WI38 (cell line): ENCODE measurements around the gene DEFB110.

Experiments used
- H3K4me3 ChIP-seq: 2 replicates; pipeline ENCODE4 v1.5.1; 2011; ENCODE audit warnings: low read depth, mild to moderate bottlenecking, control low read depth, low read length
- CTCF ChIP-seq: IDR thresholded peaks from 2 replicates; pipeline ENCODE4 v1.5.1; 2012; ENCODE audit warnings: low read depth, mild to moderate bottlenecking, control low read depth, low read length

DEFB110 gene

GRCh38 chr6:49982046-49982445 lies 39.7 kb downstream of the DEFB110 start:
- no peak overlapping the region for H3K4me3 ChIP-seq
- no peak for TF ChIP-seq CTCF

- no peak overlapping the region for H3K4me3 ChIP-seq
- no peak for TF ChIP-seq CTCF
Measured at GRCh38 chr6:49980898-49981297, 40.9 kb downstream of the DEFB110 start.

- no peak overlapping the region for H3K4me3 ChIP-seq
- TF ChIP-seq CTCF, result no peak
Measured at GRCh38 chr6:49979584-49979983, 42.2 kb downstream of the DEFB110 start.

GRCh38 chr6:49978332-49979226 lies 43.2 kb downstream of the DEFB110 start:
- TF ChIP-seq CTCF, result no peak
- no peak overlapping the region for H3K4me3 ChIP-seq

- H3K4me3 ChIP-seq, result no peak within 1 kb of the TSS
- TF ChIP-seq CTCF, result no peak
Measured at GRCh38 chr6:49969605-49970004, 52.2 kb downstream of the DEFB110 start, which contains the start of gene DEFB113. Gene DEFB113 (minus strand): TSS chr6:49969625. CDS start chr6:49969625, 0 bp downstream.
